T-cell (primary cell): Measurements from ENCODE around the gene MUC13. TPM values are rescaled to one million over a fixed set of nuclear protein-coding genes. Genes with fewer than 3 reads are reported as not detected.

Experiments used
- ATAC-seq, 4 experiments: fragments of 200-7000 bp in 3 of 4; fragments of 150-1000 bp in 1 of 4; cut with Tn5 transposase; replicated peaks in 1 of 4; 1 replicate in 3 of 4; 2 replicates in 1 of 4; pipeline ENCODE4 v1.10.0; 2021; ENCODE audit warnings: moderate library complexity in 3 of 4, mild to moderate bottlenecking in 2 of 4, moderate number of reproducible peaks in 1 of 4
- CTCF ChIA-PET, 2 donors: fragments of 300-600 bp; sonication (Branson Sonifier 250); formaldehyde crosslinking; loops; one replicate each; lab custom pipeline; 2022; ENCODE audit warnings: antibody characterized with exemption in 2 of 2; lab: Charles Lee
- POLR2A ChIA-PET, 2 donors: fragments of 300-600 bp; sonication (Branson Sonifier 250); formaldehyde crosslinking; loops; one replicate each; lab custom pipeline; 2022; ENCODE audit warnings: antibody characterized with exemption in 2 of 2; lab: Charles Lee
- DNase-seq, 35 experiments: peaks; one replicate each; pipeline versions ENCODE4 v3.0.0 to v3.0.0-alpha.2; 2013 to 2023
- H3K27ac ChIP-seq: one replicate; pipeline ENCODE4 v1.5.1; 2013; ENCODE audit warnings: low read length
- H3K27me3 ChIP-seq, 2 experiments: replicated peaks in 1 of 2; 1 replicate in 1 of 2; 2 replicates in 1 of 2; pipeline versions ENCODE4 v1.6.1 to v1.7.0; 2013; ENCODE audit warnings: low read length in 1 of 2, mixed read lengths in 1 of 2; ENCODE audit not compliant: control insufficient read depth in 2 of 2, insufficient read depth in 2 of 2; ENCODE audit errors: extremely low read depth in 1 of 2
- H3K36me3 ChIP-seq, 2 donors: 1 replicate in 1 of 2; 2 replicates in 1 of 2; pipeline versions ENCODE4 v1.6.1 to v1.7.0; 2013; ENCODE audit warnings: low read length in 1 of 2; ENCODE audit not compliant: control insufficient read depth in 2 of 2, insufficient read depth in 1 of 2; ENCODE audit errors: extremely low read depth in 1 of 2
- H3K4me1 ChIP-seq, 2 experiments: 1 replicate in 1 of 2; 2 replicates in 1 of 2; pipeline versions ENCODE4 v1.6.1 to v1.7.0; 2013; ENCODE audit warnings: low read length in 2 of 2, mixed read lengths in 1 of 2; ENCODE audit not compliant: insufficient read depth in 2 of 2, control insufficient read depth in 1 of 2; ENCODE audit errors: extremely low read depth in 1 of 2
- H3K4me3 ChIP-seq, 2 donors: 1 replicate in 1 of 2; 2 replicates in 1 of 2; pipeline versions ENCODE4 v1.5.1 to v1.7.0; 2013; ENCODE audit warnings: mild to moderate bottlenecking in 2 of 2, low read length in 1 of 2, moderate library complexity in 1 of 2; ENCODE audit not compliant: control insufficient read depth in 1 of 2; ENCODE audit errors: extremely low read depth in 1 of 2
- H3K9me3 ChIP-seq: 2 replicates; pipeline ENCODE4 v1.7.0; 2013
- H3K27ac Mint-ChIP-seq, 2 donors: one replicate each; pipeline ENCODE4 v1.8.0; 2020 to 2021; ENCODE audit warnings: mild to moderate bottlenecking in 2 of 2, mixed read lengths in 2 of 2
- H3K27me3 Mint-ChIP-seq, 2 donors: one replicate each; pipeline ENCODE4 v1.8.0; 2021 to 2022; ENCODE audit warnings: mixed read lengths in 2 of 2
- H3K36me3 Mint-ChIP-seq: one replicate; pipeline ENCODE4 v1.8.0; 2021; ENCODE audit warnings: mixed read lengths
- H3K4me1 Mint-ChIP-seq, 3 donors: one replicate each; pipeline ENCODE4 v1.8.0; 2020 to 2022; ENCODE audit warnings: mixed read lengths in 3 of 3, mild to moderate bottlenecking in 1 of 3
- H3K4me3 Mint-ChIP-seq, 3 donors: one replicate each; pipeline ENCODE4 v1.8.0; 2020 to 2022; ENCODE audit warnings: mild to moderate bottlenecking in 3 of 3, mixed read lengths in 3 of 3, moderate library complexity in 3 of 3
- H3K9me3 Mint-ChIP-seq, 3 donors: one replicate each; pipeline ENCODE4 v1.8.0; 2020 to 2022; ENCODE audit warnings: mixed read lengths in 3 of 3
- WGBS: methylation state at CpG from one replicate; pipeline ENCODE4 v1.1.5; 2013; ENCODE audit warnings: missing lambda C conversion rate; ENCODE audit not compliant: insufficient coverage; 5-methylcytosine and 5-hydroxymethylcytosine counted together
- total RNA-seq, 35 experiments: library from RNA in 6 of 35; stranded (reverse) in 6 of 35; fragments of 120-200 nt in 1 of 35; gene quantifications; one replicate each; pipeline versions ENCODE4 v1.2.1 to v1.2.4 and lab custom pipeline; 2013 to 2026

The MUC13 gene
- total RNA-seq, 5 donors from 2014 or later (not counting 1 experiment from before 2014, with no cell fraction given), result 0.13 to 6.7 (median 0.18) TPM

- Mint-ChIP-seq H3K36me3 (no peaks in the 10 kb centered on the region), H3K9me3 (no peaks in the 10 kb centered on the region), H3K4me3 (no peak overlapping the region), H3K27ac (no peak overlapping the region), H3K4me1 (peaks cover 11 to 13% (median 12%) of the 10 kb centered on the region in 3 donors), H3K27me3 (peaks cover 6 to 12% of the 10 kb centered on the region in 2 donors)
- POLR2A ChIA-PET, result interaction anchor here in 1 of 2 donors (0.6 kb wide), 1 partner anchor 697 kb away, joined by 3 read pairs; no protein-coding TSS in a partner anchor
- Histone ChIP-seq H3K9me3 (no peaks in the 10 kb centered on the region), H3K4me3 (no peak overlapping the region), H3K27ac (no peak overlapping the region), H3K4me1 (peaks cover 0 to 4% of the 10 kb centered on the region in 2 experiments), H3K36me3 (no peaks in the 10 kb centered on the region), H3K27me3 (peaks cover 0 to 9% of the 10 kb centered on the region in 2 experiments)
- CTCF ChIA-PET, result no interaction called here
- DNase-seq, result no peak
- WGBS, result 100% methylated on average over 1 of the region's 3 CpGs
- no peak for ATAC-seq
Observed at GRCh38 chr3:124876401-124876878, 58.1 kb downstream of the MUC13 start.

- no CpG with 5 or more reads among the region's 1 CpG for WGBS
- no peaks in the 10 kb centered on the region for H3K36me3 ChIP-seq
- H3K4me3 Mint-ChIP-seq, result no peak overlapping the region
- ATAC-seq (no peak), DNase-seq (no peak)
- no peak overlapping the region for H3K27ac ChIP-seq
- H3K4me3 ChIP-seq, result no peak overlapping the region
- CTCF ChIA-PET, result no interaction called here
- peaks cover 3 to 14% of the 10 kb centered on the region in 2 donors for H3K27me3 Mint-ChIP-seq
- no peaks in the 10 kb centered on the region for H3K9me3 ChIP-seq
- POLR2A ChIA-PET, result no interaction called here
- H3K27me3 ChIP-seq, result peaks cover 0 to 22% of the 10 kb centered on the region in 2 experiments
- no peaks in the 10 kb centered on the region for H3K36me3 Mint-ChIP-seq
- H3K4me1 ChIP-seq, result no peaks in the 10 kb centered on the region
- H3K4me1 Mint-ChIP-seq, result peaks cover 0 to under 1% (median 0%) of the 10 kb centered on the region in 3 donors
- H3K27ac Mint-ChIP-seq, result no peak overlapping the region
- no peaks in the 10 kb centered on the region for H3K9me3 Mint-ChIP-seq
Observed at GRCh38 chr3:124873226-124873625, 61.3 kb downstream of the MUC13 start.

GRCh38 chr3:124867511-124867910 lies 67.0 kb downstream of the MUC13 start:
- Histone ChIP-seq H3K4me1 (no peaks in the 10 kb centered on the region), H3K36me3 (no peaks in the 10 kb centered on the region), H3K27ac (no peak overlapping the region), H3K27me3 (peaks cover 0 to 25% of the 10 kb centered on the region in 2 experiments), H3K9me3 (no peaks in the 10 kb centered on the region), H3K4me3 (no peak overlapping the region)
- ChIA-PET POLR2A (no interaction called here), CTCF (no interaction called here)
- DNase-seq, result no peak
- Mint-ChIP-seq H3K9me3 (no peaks in the 10 kb centered on the region), H3K4me3 (no peak overlapping the region), H3K27ac (no peak overlapping the region), H3K27me3 (peaks cover 18 to 20% of the 10 kb centered on the region in 2 donors), H3K36me3 (no peaks in the 10 kb centered on the region), H3K4me1 (peaks cover 0 to 5% (median 0%) of the 10 kb centered on the region in 3 donors)
- no peak for ATAC-seq
- 100% methylated on average over 2 of the region's 3 CpGs for WGBS

- ChIA-PET CTCF (no interaction called here), POLR2A (no interaction called here)
- Mint-ChIP-seq H3K27ac (no peak overlapping the region), H3K27me3 (peaks cover 7 to 24% of the 10 kb centered on the region in 2 donors), H3K4me1 (peaks cover 0 to 5% (median 0%) of the 10 kb centered on the region in 3 donors), H3K36me3 (no peaks in the 10 kb centered on the region), H3K9me3 (no peaks in the 10 kb centered on the region), H3K4me3 (no peak overlapping the region)
- Histone ChIP-seq H3K36me3 (no peaks in the 10 kb centered on the region), H3K4me1 (no peaks in the 10 kb centered on the region), H3K27ac (no peak overlapping the region), H3K9me3 (no peaks in the 10 kb centered on the region), H3K4me3 (no peak overlapping the region), H3K27me3 (peaks cover 0 to 4% of the 10 kb centered on the region in 2 experiments)
- WGBS, result 85% methylated on average over 2 of the region's 2 CpGs
- DNase-seq (no peak), ATAC-seq (no peak)
Observed at GRCh38 chr3:124862006-124862405, 72.5 kb downstream of the MUC13 start.

GRCh38 chr3:124861041-124861440 lies 73.5 kb downstream of the MUC13 start:
- Mint-ChIP-seq H3K9me3 (no peaks in the 10 kb centered on the region), H3K27ac (no peak overlapping the region), H3K4me3 (no peak overlapping the region), H3K27me3 (peaks cover 5 to 24% of the 10 kb centered on the region in 2 donors), H3K4me1 (peaks cover 0 to 5% (median 0%) of the 10 kb centered on the region in 3 donors), H3K36me3 (no peaks in the 10 kb centered on the region)
- peaks cover 0 to 4% of the 10 kb centered on the region in 2 experiments for H3K27me3 ChIP-seq
- POLR2A ChIA-PET, result no interaction called here
- H3K36me3 ChIP-seq, result no peaks in the 10 kb centered on the region
- no peak for DNase-seq
- CTCF ChIA-PET, result no interaction called here
- ATAC-seq, result no peak
- no peaks in the 10 kb centered on the region for H3K4me1 ChIP-seq
- WGBS, result 89% methylated on average over 3 of the region's 9 CpGs
- no peak overlapping the region for H3K27ac ChIP-seq
- H3K4me3 ChIP-seq, result no peak overlapping the region
- no peaks in the 10 kb centered on the region for H3K9me3 ChIP-seq

DNA sequence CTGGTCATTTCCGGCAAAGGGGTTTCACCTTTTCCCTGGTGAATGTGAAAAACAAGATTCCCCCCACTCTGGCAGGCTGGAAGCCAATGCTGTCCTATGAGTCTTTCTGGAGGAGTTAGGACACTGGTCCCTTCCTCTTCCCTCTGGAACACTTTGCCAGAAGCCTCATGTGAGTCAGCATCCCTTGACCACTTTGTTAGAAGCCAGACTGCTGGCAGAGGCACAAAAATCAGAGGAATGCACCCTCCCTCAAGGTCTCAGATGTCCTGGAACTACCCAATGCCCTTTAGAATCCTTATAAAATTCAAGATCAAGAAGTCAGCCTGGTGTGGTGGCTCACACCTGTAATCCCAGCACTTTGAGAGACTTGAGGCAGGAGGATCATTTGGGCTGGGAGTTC lies 74.0 kb downstream of the MUC13 start:
- H3K27me3 ChIP-seq, result peaks cover 0 to 4% of the 10 kb centered on the region in 2 experiments
- H3K4me3 Mint-ChIP-seq, result no peak overlapping the region
- ATAC-seq (no peak), DNase-seq (no peak)
- ChIA-PET CTCF (no interaction called here), POLR2A (no interaction called here)
- H3K9me3 Mint-ChIP-seq, result no peaks in the 10 kb centered on the region
- no CpG with 5 or more reads among the region's 1 CpG for WGBS
- H3K4me1 ChIP-seq, result no peaks in the 10 kb centered on the region
- no peaks in the 10 kb centered on the region for H3K36me3 Mint-ChIP-seq
- no peak overlapping the region for H3K4me3 ChIP-seq
- H3K4me1 Mint-ChIP-seq, result peaks cover 0 to 5% (median 0%) of the 10 kb centered on the region in 3 donors
- no peak overlapping the region for H3K27ac ChIP-seq
- no peak overlapping the region for H3K27ac Mint-ChIP-seq
- H3K36me3 ChIP-seq, result no peaks in the 10 kb centered on the region
- no peaks in the 10 kb centered on the region for H3K9me3 ChIP-seq
- H3K27me3 Mint-ChIP-seq, result peaks cover 10 to 28% of the 10 kb centered on the region in 2 donors
